Right atrium auricular region (tissue), 2 donors: ENCODE data around the gene FCHSD2. TPM values are rescaled to one million over a fixed set of nuclear protein-coding genes. Genes with fewer than 3 reads are reported as not detected.

Experiments used
- DNase-seq: peaks from one replicate; pipeline ENCODE4 v3.0.0-alpha.2; 2019; ENCODE audit warnings: low spot score
- H3K27ac ChIP-seq, 2 donors: fragments of 200-600 bp; sonication (generic); 1 replicate in 1 of 2; 2 replicates in 1 of 2; pipeline ENCODE4 v1.5.1; 2016 to 2019
- H3K27me3 ChIP-seq, 2 donors: fragments of 200-600 bp; sonication (generic); one replicate each; pipeline versions ENCODE4 v1.5.1 to v1.6.0; 2017 to 2019
- H3K36me3 ChIP-seq: fragments of 200-600 bp; sonication (generic); one replicate; pipeline ENCODE4 v1.5.1; 2016
- H3K4me1 ChIP-seq, 2 donors: fragments of 200-600 bp; sonication (generic); one replicate each; pipeline versions ENCODE4 v1.5.1 to v1.6.0; 2017 to 2019
- H3K4me3 ChIP-seq, 2 donors: fragments of 200-600 bp; sonication (generic); 1 replicate in 1 of 2; 2 replicates in 1 of 2; pipeline ENCODE4 v1.5.1; 2017 to 2019; ENCODE audit warnings: mild to moderate bottlenecking in 1 of 2, moderate library complexity in 1 of 2
- H3K9me3 ChIP-seq, 2 donors: fragments of 200-600 bp; sonication (generic); one replicate each; pipeline ENCODE4 v1.5.1; 2019
- total RNA-seq, 2 donors: library from RNA; depleted of rRNA; stranded (reverse); fragments of >200 nt; gene quantifications; one replicate each; pipeline ENCODE4 v1.1.0, GENCODE V29; 2016
- TF ChIP-seq, protein P1 (sequence below), 2 donors: fragments of 200-600 bp; sonication (generic); IDR thresholded peaks; one replicate each; pipeline ENCODE4 v1.5.1; 2019; ENCODE audit warnings: antibody characterized with exemption in 2 of 2

Gene FCHSD2
- total RNA-seq, 2 donors from 2014 or later = 23.9 to 24.0 TPM

DNA sequence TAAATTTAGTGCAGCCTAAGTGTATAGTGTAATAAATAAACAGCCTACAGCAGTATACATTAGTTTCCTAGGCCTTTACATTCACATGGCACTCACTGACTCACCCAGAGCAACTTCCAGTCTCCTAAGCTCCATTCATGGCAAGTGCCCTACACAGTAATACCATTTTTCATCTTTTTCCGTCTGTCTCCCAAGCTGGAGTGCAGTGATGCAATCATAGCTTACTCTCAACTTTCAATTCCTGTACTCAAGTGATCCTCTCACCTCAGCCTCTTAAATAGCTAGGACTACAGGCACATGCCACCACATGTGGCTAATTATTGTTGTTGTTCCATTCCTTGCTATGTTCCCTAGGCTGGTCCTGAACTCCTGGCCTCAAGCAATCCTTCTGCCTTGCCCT is 54.4 kb downstream of the FCHSD2 start:
- H3K4me1 ChIP-seq = peaks cover 0 to 6% of the 10 kb centered on the region in 2 donors
- TF ChIP-seq, protein P1, sequence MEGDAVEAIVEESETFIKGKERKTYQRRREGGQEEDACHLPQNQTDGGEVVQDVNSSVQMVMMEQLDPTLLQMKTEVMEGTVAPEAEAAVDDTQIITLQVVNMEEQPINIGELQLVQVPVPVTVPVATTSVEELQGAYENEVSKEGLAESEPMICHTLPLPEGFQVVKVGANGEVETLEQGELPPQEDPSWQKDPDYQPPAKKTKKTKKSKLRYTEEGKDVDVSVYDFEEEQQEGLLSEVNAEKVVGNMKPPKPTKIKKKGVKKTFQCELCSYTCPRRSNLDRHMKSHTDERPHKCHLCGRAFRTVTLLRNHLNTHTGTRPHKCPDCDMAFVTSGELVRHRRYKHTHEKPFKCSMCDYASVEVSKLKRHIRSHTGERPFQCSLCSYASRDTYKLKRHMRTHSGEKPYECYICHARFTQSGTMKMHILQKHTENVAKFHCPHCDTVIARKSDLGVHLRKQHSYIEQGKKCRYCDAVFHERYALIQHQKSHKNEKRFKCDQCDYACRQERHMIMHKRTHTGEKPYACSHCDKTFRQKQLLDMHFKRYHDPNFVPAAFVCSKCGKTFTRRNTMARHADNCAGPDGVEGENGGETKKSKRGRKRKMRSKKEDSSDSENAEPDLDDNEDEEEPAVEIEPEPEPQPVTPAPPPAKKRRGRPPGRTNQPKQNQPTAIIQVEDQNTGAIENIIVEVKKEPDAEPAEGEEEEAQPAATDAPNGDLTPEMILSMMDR (IDR thresholded peaks at IDR 0.05) = no peak
- H3K4me3 ChIP-seq = no peak overlapping the region
- no peaks in the 10 kb centered on the region for H3K9me3 ChIP-seq
- DNase-seq = no peak
- no peaks in the 10 kb centered on the region for H3K27me3 ChIP-seq
- peaks cover 13% of the 10 kb centered on the region for H3K36me3 ChIP-seq
- H3K27ac ChIP-seq = no peak overlapping the region

DNA sequence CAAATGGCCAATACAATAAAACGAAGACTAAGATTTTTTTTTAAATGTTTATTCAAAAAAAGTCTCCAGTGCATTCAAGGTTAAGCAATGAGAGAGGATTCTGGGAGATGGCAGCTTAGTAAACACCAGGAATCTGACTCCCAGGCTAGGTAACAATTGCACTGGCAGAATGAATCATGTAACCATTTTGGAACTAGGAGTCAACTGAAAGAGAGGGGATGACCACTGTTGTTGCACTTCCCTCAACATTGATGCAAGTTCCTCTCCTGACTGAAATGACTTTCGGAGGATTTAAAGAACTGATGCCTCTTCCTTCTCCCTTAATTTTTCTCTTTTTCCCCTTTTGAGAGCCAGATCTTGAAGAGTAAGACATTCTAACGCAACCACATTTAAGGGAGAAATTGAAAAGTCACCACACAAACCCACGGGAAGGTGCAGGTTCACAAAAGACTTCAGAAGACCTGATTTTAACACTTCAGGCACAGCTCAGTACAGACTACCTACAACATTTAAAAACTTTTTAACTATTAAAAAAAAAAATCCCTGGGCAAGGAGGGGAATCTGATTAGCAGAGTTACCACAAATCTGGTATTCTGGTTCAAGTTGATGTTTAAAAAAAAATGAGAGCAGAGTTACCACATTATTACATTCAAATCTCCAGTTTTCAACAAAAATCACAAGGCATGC is 56.8 kb downstream of the FCHSD2 start:
- Histone ChIP-seq H3K4me1 (peaks cover 0 to 6% of the 10 kb centered on the region in 2 donors), H3K4me3 (no peak overlapping the region), H3K27ac (peak overlapping the region in 1 of 2 donors; percentile 41), H3K27me3 (no peaks in the 10 kb centered on the region), H3K9me3 (no peaks in the 10 kb centered on the region), H3K36me3 (peaks cover 10% of the 10 kb centered on the region)
- TF ChIP-seq, protein P1 (IDR thresholded peaks at IDR 0.05) = no peak
- no peak for DNase-seq

DNA sequence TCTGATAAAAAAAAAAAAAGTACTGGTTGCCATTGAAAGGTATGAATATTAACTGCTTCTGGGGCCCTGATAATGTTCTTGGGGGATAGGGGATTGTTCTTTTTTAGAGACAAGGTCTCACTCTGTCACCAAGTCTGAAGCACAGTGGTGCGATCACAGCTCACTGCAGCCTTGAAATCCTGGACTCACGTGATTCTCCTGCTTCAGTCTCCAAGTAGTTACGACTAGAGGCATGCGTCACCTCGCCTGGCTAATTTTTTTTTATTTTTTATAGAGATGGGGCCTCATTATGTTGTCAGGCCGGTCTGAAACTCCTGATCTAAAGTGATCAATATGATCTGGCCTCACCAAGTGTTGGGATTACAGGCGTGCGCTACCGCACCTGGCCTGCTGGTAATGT is 63.5 kb downstream of the FCHSD2 start:
- H3K9me3 ChIP-seq = peaks cover 0 to 7% of the 10 kb centered on the region in 2 donors
- H3K36me3 ChIP-seq = peaks cover 20% of the 10 kb centered on the region
- no peak overlapping the region for H3K27ac ChIP-seq
- peaks cover 0 to under 1% of the 10 kb centered on the region in 2 donors for H3K4me1 ChIP-seq
- TF ChIP-seq, protein P1 (IDR thresholded peaks at IDR 0.05) = no peak
- no peak overlapping the region for H3K4me3 ChIP-seq
- H3K27me3 ChIP-seq = no peaks in the 10 kb centered on the region
- DNase-seq = no peak

DNA sequence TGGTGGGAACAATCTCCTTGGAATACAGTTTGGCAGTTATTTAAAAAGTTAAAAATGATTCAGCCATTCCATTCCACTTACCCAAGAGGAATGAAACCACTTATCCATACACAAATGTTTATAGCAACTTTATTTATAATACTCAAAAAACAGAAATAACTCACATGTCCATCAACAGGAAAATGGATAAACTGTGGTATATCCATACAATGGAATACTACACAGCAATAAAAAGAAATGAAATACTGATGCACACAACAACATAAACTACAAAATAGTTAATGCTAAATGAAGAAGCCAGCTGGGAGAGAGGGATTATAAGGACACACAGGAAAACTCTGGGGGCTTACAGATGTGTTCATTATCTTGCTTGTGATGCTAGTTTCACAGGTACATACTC is 64.7 kb downstream of the FCHSD2 start:
- Histone ChIP-seq H3K4me3 (no peak overlapping the region), H3K4me1 (peaks cover 0 to 12% of the 10 kb centered on the region in 2 donors), H3K9me3 (peaks cover 0 to 7% of the 10 kb centered on the region in 2 donors), H3K36me3 (peaks cover 10% of the 10 kb centered on the region), H3K27me3 (no peaks in the 10 kb centered on the region), H3K27ac (no peak overlapping the region)
- TF ChIP-seq, protein P1 (IDR thresholded peaks at IDR 0.05) = no peak
- DNase-seq = no peak

DNA sequence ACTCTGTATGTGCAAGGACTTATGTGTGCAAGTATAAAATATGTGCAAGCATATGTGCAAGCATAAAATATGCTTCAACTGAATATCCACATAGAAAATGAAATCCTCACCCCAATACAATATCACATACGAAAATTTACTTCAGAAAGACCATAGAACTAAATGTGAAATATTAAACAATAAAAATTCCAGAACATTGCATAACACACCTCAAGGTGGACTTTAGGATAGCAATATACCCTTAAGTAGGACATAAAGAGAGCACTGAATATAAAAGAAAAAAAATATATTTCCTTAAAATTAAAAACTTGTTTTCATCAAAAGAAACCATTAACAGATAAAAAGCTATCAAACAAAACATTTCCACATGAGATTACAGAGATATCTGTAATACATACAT is 67.8 kb downstream of the FCHSD2 start:
- TF ChIP-seq, protein P1 (IDR thresholded peaks at IDR 0.05) = no peak
- no peaks in the 10 kb centered on the region for H3K27me3 ChIP-seq
- no peak overlapping the region for H3K4me3 ChIP-seq
- H3K9me3 ChIP-seq = peaks cover 0 to 7% of the 10 kb centered on the region in 2 donors
- peaks cover 0 to 26% of the 10 kb centered on the region in 2 donors for H3K4me1 ChIP-seq
- peaks cover 10% of the 10 kb centered on the region for H3K36me3 ChIP-seq
- H3K27ac ChIP-seq = no peak overlapping the region
- no peak for DNase-seq
